Cardiac fibroblast (primary cell): ENCODE data around the gene NAT8L.

ENCODE experiments used
- DNase-seq, 2 donors: peaks; one replicate each; pipeline versions ENCODE4 v3.0.0 to v3.0.0-alpha.2; 2010; ENCODE audit warnings: low read depth in 2 of 2
- H3K4me3 ChIP-seq, 2 donors: replicated peaks in 1 of 2; 1 replicate in 1 of 2; 2 replicates in 1 of 2; pipeline ENCODE4 v1.5.1; 2011; ENCODE audit warnings: low read depth in 2 of 2, low read length in 2 of 2, mild to moderate bottlenecking in 2 of 2, moderate library complexity in 1 of 2
- TF ChIP-seq, protein P1 (sequence below): IDR thresholded peaks from one replicate; pipeline ENCODE4 v1.5.1; 2011; ENCODE audit warnings: low read depth, mild to moderate bottlenecking, low read length, inconsistent platforms

Gene NAT8L

DNA sequence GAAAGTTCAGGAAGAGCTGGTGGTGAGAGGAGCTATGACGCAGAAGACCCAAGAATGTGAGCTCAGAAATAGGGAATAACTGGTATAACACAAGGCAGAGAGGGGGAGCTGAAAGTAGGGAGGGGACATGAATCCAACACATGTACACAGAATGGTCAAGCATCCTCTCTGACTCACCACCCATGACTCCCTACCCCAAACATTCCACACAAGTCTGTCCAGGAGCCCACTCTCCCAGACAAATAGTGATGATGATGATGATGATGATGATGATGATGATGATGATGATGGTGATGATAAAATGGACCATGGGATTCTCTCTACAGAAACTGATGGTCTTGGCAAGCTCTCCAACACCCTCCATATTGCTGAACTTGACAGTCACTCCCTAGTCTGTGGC is 46.4 kb downstream of the NAT8L start:
- no peak overlapping the region for H3K4me3 ChIP-seq
- peak in 1 of 2 donors; percentile 50 for DNase-seq
- TF ChIP-seq, protein P1, sequence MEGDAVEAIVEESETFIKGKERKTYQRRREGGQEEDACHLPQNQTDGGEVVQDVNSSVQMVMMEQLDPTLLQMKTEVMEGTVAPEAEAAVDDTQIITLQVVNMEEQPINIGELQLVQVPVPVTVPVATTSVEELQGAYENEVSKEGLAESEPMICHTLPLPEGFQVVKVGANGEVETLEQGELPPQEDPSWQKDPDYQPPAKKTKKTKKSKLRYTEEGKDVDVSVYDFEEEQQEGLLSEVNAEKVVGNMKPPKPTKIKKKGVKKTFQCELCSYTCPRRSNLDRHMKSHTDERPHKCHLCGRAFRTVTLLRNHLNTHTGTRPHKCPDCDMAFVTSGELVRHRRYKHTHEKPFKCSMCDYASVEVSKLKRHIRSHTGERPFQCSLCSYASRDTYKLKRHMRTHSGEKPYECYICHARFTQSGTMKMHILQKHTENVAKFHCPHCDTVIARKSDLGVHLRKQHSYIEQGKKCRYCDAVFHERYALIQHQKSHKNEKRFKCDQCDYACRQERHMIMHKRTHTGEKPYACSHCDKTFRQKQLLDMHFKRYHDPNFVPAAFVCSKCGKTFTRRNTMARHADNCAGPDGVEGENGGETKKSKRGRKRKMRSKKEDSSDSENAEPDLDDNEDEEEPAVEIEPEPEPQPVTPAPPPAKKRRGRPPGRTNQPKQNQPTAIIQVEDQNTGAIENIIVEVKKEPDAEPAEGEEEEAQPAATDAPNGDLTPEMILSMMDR = no peak

DNA sequence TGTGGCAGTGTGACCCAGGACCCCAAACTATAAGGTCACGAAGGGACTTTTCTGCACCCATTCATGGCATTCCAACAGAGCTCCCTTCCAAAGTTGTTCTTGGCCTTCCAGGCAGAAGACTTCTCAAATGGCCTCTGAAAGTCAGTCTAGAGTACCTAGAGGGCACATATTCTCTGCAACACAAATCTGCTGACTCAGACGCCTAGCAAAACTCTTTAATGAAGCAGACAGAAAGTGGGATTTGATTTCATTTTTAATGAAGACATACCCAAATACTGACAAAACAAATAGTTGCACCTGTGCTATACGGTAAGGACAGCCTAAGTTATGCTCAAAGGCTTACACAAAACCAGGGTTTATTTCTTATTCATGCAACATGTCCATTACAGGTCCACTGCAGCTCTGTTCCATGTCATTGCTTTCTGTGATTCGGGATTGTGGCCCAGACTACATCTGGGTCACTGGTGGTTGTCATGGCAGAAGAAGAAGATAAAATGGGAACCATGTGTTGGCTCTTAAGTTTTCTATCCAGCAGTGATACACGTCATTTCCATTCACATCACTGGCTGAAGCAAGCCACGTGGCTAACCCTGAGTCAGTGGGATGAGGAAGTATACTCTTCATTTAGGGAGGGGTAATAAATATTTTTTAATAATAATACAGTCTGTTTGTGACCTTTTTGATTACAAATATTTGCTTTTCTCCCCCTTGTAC is 57.7 kb downstream of the NAT8L start:
- DNase-seq = no peak
- no peak overlapping the region for H3K4me3 ChIP-seq
- TF ChIP-seq, protein P1 = no peak
